Islet precursor cell (in vitro differentiated cells): ENCODE data around the gene DTHD1.

Experiments used
- DNase-seq: peaks from one replicate; pipeline ENCODE4 v3.0.0-alpha.2; 2018

Gene DTHD1

DNA sequence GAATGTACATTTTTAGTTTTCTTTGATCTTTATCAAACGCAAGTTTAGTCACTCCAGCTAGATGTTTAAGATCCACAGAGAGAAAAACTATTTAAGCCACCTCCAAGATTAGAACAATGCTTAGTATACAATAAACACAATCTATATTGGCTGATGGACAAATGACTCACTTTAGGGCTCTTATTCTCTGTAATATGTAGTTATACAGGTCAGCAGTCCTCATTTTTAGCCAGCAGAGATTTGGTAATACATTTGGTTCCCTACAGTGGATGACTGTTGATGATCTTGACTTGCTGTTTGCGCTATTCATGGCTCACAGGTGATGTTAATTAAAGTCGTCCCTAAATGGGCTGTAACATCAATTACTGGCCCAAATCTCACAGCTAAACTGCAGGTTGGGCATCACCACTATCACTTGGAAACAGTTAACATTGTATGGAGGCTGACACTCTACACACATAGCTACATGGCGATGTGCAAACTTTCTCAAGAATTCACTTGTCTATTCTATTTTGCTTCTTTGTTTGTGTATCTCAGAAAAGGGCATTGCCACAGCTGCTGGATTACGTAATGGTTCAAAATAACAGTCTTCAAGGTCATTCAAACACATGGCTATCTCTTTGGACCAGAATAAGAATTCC lies 11.8 kb upstream of the DTHD1 start:
- no peak for DNase-seq

DNA sequence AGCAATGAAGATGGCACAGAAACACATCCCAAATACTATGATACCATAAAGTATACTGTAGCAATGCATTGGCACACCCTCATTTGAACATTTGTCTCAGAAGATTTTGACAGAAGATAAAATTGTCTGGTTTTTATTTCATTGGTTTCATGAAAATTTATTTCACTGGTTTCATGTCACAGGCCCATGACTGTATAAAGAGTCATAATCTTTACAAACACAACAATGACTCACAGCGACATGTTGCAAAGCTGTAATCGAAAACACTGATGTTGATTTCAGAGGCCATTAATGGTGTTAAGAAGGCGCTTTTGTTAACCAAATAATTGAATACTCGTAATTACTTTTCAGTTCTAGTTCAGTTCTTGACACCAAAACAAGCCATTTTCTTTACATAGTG lies 8.1 kb upstream of the DTHD1 start:
- no peak for DNase-seq

DNA sequence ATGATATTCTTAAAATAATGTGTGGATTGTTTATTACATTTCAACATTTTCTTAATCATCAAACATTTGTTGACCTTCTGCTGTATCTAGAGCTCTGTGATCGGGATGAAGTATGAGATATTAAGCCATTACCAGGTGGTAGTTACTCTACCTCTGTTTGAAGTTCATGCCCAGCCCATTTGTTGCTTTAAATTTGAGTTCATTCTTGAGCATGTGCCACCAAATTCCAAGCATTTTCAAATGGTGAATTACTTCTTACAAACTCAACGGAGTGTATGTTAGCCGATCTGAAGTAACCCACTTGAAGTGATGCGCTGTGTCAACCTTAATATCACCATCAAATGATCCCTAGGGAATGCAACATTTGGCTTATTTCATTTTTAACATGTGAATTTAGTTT lies 7.3 kb upstream of the DTHD1 start:
- DNase-seq, result no peak

DNA sequence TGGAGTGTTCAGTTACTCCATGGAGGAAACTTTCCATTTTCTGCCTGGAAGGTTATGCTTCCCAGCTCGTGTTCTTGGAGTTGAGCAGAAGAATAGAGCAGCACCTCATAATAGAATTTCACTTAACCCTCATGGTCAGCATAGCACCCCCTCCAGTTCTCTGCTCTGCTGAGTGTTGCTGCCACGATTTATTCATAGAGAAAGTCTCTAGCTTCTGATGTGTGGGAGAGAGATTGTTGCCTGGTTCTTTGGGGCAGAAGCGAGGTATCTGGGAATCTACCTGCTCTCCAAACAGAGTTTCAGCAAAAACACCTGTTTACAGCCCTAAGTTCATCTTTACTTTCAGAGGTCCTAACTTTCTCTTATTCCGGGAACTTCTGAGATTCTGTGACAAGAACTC lies 3.9 kb upstream of the DTHD1 start:
- no peak for DNase-seq

DNA sequence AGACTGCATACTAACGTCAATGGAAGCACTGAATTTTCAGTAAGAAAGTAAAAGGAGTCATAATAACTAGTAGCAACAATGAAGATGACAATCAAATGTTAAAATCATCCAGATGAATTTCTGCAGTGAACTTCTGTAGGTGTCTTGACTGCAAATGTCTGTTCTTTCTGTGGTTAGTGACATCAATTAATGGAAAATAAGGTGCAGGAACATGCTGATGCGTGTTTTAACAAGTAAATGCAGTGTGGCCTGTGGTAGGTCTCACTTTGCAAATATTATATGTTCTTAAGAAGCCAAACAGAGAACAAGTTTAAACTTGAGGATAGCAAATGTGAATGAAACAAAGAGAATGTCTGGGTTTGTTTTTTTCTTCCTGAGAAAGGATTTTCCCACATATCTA lies 2.6 kb upstream of the DTHD1 start:
- DNase-seq, result no peak

DNA sequence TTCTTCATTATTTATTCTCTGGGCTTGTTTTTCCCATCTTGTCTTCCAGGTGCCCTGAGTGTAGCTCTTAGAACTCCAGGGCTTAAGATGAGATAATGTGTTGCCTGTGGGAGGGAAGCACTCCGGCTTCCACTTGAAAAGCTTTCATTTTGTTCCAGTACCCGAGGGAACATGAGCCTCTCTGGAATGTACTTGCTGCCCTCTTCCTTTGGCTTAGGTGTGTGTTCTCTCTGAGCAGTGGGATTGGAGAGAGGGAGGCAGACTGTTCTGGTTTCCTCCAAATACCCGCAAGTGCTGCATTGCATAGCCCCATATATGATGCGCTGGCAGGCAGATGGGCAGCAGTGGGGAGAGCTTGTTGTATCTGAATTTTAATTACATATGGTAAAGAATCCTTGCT lies 861 bp upstream of the DTHD1 start:
- peak; percentile 77 for DNase-seq

DNA sequence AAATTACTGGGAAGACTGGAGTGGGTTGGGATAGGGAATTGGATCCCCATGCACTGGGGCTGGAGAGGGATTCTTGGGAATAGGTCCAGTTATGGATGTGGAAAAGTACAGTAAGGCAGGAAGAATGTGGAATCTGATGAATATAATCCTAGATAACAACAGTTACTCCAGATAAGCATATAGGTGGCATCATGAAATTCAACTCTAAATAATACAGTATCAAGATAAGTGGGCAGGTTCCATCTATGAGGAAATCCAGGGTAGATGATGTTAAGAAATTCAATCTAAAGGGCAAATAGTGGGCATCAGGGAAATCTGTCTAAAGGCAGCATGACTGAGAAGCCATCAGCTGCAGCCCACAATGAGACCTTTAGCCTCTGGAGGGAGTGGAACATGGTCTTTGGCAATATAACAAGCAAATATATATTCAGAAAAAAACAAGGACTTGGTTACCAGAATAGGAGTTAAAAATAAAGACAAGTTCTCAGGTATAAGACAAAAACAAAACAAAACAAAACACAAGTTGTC lies 1.2 kb downstream of the DTHD1 start:
- no peak for DNase-seq

DNA sequence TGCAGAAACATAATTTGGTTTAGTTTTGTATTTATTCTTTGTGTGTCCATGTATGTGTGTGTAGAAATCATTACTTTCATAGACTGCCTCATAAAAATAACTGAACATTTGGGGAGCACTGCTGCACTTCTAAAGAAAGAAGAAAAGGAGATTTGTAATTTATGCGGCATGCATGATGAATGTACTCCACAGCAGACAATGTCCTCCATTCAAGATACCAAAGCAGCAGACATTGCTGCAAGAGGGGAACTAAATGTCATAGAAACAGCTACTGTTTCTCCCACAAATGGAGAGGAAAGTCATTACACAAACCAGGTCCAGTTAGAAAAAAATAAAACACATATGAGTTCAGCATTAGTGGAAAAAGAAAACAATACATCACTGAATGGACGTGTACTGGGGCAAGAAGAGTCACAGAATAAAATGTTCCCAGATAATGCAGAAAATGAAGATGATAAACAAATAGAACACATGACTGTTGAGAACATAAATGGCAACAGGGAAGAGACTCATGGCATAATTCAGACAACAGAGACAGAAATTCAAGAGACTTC lies 2.6 kb downstream of the DTHD1 start:
- DNase-seq, result no peak

DNA sequence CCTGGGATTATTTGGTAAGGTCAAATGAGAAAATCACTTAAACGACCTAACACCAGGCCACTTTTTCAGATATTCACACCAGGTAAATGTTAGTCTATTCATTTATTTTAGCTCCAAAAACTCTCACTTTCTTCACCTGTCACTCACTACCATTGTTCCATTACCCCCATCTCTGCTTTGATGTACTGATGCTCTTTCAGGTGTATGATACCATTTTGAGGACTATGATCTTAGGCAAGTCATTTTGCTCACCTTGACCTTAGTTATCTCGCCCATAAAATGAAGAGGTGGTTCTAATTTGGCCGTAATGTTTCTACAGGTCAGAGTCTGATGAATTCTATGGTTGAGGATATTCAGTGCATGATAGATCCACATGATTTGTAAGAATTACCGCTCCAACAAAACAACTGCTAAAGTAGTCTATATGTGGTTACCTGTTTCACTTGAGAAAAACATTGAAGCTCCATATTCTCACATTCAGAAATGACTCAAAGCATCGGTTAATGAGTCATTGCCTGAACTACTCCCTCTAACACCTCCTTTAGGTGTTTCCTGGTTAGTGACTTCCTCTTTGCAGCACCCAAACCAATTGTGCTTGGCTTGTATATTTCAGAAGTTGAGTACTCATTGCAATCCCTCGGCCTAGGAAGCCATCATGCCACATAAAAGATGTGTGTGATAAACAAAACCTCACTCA lies 4.5 kb downstream of the DTHD1 start:
- DNase-seq, result no peak

DNA sequence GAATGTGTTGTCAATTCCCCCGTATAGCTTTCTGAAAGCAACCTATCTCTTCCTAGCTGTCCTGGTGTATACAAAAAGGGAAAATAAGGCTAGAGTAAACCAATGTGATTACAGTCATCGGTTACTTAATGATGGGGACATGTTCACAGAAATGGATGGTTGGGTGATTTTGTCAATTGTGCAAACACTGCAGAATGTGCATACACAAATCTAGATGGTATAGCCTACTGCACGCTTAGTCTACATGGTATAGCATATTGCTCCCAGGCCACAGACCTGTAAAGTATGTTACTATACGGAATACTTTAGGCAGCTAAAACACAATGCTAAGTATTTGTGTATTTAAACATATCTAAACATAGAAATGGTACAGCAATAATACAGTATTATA lies 5.1 kb downstream of the DTHD1 start:
- no peak for DNase-seq

DNA sequence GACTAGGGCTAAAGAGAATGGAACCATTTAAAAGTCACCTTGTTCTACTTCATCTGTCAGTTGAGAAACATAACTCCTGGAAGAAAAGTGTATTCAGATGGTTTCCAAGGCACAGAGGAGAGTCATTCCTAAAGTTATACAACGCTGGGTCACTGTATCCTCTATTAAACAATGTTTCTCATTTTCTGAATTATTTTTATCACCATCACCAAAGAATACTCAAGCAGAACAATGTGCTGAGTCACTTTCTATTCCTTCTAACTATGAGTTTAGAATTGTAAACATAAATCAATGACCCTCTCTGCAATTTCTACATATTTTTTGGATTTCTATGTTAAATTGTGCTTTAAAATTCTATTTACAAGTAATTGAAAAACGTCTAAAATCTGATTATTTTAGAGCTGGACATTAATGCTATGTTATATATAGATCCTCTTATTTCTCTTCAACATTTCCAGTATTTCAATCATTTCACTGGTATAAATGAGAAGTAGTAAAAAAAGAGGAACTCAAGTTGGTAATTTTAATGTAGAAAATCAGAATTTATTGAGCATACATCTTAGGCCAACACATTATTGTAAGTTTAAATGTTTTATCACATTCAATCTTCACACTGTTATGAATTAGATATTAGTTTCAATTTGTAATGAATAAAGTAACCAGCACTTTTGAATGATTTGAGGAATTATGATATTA lies 7.5 kb downstream of the DTHD1 start:
- no peak for DNase-seq

DNA sequence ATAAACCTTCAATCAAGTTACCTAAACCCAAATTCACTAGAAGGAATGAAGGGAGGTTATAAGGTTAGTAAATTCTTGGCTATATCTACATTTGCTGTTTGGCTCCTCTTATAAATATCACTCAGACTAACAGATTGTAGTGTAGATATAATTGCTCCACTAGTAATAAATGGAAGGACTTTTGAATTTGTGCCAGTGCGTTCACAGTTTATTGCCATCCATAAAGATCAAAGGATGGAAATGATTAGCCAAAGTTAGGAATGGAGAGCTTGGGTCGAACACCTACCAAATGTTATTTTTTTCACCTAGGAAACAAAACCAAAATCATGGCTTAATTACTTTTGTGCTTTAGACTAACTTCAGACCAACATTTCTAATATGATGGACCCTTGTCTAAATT lies 9.2 kb downstream of the DTHD1 start:
- no peak for DNase-seq

DNA sequence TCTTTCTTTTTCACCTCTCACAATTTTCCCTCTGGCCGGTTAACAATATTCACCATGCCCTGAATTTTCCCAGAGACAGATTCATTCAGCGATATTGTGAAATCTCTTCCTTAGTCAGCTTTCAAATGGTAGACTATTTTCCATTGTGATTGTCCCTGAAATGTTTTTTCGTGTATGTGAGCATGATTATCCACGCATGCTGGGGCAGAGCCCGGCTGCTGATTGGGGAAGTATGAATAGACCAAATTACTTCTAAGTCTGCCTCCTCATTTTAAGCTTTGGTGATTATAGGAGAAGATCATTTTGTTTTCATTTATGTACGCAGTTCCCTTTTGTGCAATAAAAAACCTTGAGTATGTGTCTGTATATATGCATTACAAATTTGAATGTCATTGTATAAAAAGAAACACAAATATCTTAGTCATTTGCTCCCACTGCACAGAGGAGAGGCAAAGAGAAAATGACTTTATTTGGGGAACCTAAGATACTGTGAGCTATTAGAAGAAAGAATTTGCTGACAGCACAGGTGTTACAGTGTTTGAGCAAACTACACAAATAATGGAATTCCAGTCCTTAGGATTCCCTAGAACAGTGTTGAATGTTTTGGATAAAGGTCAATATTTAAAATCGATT lies 11.3 kb downstream of the DTHD1 start:
- no peak for DNase-seq

DNA sequence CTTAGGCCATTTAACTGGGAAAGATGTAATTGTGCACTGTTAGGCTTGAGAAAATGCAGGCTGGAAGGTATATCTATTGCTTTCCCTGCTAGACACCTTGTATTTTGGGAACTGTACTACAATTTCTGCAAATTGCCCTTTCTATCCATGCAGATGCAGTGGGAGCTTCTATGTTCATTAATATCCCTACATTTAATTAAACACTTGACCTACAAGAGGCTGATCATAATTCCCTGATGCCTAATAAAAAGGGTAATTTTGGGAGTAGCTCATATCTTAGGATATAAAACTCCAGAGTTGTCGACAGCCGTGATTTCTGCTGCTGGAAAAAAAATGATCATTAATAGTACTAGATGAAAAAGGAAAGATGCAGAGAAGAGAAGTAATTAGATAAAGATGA lies 19.7 kb downstream of the DTHD1 start:
- DNase-seq, result no peak

DNA sequence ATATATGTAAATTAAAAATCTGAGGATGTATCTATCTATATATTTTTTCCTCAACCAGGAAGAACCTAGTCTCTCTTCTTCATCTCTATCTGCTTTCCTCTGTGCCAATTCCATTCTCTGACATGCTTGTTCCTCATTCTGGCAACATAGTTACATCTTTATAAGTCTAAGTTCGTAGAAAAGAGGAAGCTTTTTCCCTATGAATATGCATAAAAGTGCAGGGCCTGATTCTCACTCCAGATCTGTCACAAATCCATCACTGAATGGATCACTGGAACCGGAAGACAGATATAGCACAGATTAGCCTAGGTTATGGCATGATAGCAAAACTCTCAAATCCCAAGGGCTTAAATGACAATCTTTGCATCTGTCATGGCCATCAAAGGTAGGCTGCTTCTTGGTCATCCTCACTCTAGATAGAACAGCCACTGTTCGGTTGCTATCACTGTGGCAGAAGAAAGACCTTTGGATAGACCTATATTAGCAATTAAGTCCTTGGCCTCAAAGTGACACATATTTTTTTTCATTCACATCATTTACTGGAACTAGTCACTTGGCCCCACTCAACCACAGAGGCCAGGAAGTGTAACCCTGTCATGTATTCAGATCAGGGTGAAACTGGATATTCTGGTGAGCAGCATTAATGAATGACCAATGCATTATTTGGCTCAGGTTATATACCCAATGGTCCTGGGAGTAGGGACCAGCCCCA lies 22.2 kb downstream of the DTHD1 start:
- DNase-seq, result no peak

DNA sequence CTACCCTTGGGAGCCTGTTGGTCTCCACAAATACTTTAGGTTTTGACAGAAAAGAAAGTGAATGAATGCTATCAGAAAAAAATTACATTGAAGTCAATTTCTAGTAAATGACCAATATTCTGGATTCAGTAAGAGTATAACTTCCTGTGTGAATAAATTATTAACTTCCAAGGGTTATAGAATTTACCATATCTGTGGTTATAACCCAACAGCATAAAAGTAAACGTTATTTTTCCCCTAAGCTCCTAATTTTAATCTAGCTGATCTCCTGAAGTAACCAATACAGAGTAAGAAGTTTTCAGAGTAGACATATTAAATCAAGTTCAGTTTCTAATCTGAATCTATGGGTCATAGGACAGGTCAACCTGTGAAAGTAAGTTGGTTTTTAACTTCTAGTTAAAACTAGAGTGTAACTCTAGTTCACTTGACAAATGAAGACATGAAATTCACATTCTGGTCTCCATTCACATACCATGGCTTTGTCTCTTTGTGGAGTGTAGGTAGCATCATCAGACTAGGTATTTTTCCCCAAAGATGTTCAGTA lies 22.8 kb downstream of the DTHD1 start:
- no peak for DNase-seq

DNA sequence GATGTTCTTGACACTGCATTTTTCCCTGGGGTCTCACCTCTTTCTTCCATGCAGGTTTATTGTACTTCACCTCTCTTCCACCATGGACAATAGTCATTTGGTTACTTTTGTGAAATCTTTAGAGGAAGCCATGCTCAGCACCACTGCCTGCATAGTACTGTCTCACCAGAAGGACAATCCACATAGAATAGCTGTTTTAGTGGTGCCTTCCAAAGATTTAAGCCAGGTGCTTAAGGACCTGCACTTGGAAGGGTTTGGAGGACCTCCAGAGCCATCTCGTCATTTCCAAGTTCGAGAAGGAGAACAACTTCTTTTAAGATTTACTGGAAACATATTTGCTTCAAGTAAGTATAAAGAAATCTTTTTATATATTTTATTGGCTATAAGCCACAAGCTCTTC lies 26.7 kb downstream of the DTHD1 start:
- no peak for DNase-seq

DNA sequence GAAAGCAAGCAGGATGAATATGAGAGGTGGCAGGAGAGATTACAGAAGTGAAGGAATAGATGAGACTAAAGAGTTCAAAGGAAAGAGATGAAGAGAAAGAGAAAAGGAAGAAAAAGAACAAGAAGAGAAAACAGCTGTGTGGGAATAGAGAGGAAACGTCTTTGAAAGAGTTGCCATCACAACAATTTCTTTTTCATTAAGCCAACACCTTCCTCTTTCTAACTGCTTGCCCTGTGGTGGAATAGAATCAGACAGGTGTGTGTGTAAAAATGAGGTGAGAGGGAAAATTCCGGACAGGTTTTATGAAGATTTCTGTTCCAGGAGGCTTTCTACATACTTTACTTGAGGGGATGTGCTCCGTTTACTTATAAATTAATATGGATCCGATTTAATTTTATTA lies 28.8 kb downstream of the DTHD1 start:
- DNase-seq, result no peak

DNA sequence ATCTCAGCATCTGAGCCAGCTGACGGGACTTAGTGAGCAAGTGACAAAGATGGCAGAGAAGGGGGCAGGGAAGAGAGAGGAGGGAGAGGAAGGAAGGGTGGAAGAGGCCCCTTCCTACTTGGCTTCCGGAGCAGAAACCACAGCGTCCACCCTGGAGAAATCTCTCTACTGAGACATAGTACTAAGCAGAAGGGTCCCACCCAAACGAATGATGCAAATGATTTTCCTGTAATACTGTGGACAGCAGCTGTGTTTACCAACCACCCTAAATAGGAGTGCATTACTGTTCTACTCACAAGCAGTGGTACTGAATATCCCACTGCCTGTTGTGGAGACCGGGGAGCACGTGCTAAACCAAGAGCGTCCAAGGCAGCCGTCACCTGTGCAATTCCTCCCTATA lies 29.4 kb downstream of the DTHD1 start:
- DNase-seq, result no peak

DNA sequence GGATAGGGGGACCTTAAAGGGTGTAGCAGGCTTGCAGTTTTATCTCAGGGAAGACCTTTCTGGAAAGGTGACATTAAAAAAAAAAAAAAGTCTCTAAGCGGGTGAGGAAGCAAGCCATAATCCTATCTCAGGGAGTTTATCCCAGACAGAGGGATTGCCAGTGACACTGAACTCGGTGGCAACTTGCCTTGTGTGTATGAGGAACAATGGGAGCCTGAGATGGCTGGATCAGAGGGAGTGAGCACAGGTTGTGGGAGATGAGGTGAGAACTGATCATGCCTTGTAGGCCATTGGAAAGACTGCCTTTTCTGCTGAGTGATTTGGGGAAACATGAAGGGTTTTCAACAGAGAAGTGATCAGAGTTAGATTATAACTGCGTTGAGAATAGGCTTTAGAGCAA lies 31.1 kb downstream of the DTHD1 start:
- DNase-seq, result no peak

DNA sequence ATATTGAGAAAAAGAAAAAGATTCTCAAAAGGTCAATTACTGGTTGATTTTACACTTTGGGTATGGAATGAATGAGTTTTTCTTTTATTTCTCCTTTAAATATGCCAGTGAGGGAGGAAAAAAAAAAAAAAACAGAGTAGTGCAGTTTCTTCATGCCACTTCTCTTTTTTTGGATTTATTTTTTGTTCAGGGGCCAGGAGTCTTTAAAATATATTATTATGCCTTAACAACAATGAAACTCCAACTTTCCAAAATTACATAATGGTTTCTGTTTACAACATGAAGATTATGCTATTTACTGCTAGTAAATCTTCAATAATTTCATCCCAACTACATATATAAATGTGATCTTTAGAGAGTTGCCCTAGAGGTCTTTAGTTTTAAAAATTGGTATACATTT lies 31.9 kb downstream of the DTHD1 start:
- no peak for DNase-seq

DNA sequence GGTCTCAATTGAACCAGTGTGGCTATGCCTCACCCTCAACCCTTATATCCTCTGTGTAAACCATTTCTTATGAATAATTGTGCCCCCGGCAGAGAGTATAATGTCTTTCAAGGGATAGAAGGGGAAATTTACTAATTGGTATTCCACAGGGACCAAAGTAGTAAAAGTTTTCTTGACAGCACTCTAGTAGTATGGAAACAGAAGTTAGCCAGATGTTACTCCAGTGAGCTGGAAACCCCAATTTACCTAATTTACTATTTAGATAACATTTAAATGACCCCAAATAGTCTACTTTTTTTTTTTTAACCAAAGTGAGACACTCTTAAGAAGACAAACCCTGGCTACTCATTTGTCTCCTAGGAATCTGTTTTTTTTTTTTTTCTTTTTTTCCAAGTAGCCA lies 32.3 kb downstream of the DTHD1 start:
- DNase-seq, result no peak

DNA sequence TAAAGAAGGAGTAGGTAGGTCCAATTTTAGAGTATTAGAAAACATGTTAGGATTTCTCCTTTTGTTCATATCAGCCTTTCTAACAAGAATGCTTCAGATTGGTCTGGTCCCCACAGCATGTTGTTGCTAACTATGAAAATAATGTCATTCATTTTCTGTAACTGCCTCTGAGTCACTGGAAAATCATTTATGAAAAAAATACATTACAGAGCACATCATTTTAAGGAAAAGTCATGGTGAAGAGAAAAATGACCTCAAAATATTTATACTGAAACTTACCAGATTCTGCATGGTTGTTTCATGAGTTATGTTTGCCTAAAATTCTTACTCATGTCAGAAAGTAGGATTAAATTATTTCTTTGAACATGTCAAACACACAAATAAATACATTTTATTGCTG lies 35.2 kb downstream of the DTHD1 start:
- DNase-seq, result no peak
